ENCODE results near the gene PLA2G12B. TPM values are rescaled to one million over a fixed set of nuclear protein-coding genes. Genes with fewer than 3 reads are reported as not detected.

PLA2G12B gene
- total and polyA plus RNA-seq, 4 donors = 31.9 to 60.2 (median 47.3) TPM

- Histone ChIP-seq H3K4me1 (ENCODE audit: control insufficient read depth in 4 of 4, insufficient read depth in 4 of 4, low read length in 3 of 4) (peaks cover 5 to 31% (median 12%) of the 10 kb centered on the region in 4 donors), H3K9ac (ENCODE audit: low read depth in 1 of 2, low read length in 2 of 2) (peak overlapping the region in 1 of 2 donors; percentile 65), H3K36me3 (ENCODE audit: control insufficient read depth in 4 of 4, insufficient read depth in 3 of 4, low read depth in 1 of 4, low read length in 3 of 4) (no peaks in the 10 kb centered on the region), H3K9me3 (ENCODE audit: control insufficient read depth in 4 of 4, low read length in 3 of 4) (no peaks in the 10 kb centered on the region), H3K27me3 (ENCODE audit: control insufficient read depth in 4 of 4, insufficient read depth in 4 of 4, low read length in 3 of 4) (no peaks in the 10 kb centered on the region), H3K27ac (ENCODE audit: low read depth in 1 of 2, low read length in 2 of 2) (peak overlapping the region; percentile 93 to 99), H3K4me3 (ENCODE audit: low read depth in 1 of 3, low read length in 3 of 3) (peak overlapping the region; percentile 66 to 85 (median 67))
- no peak for DNase-seq (ENCODE audit: low spot score)
- TF ChIP-seq, protein P1, sequence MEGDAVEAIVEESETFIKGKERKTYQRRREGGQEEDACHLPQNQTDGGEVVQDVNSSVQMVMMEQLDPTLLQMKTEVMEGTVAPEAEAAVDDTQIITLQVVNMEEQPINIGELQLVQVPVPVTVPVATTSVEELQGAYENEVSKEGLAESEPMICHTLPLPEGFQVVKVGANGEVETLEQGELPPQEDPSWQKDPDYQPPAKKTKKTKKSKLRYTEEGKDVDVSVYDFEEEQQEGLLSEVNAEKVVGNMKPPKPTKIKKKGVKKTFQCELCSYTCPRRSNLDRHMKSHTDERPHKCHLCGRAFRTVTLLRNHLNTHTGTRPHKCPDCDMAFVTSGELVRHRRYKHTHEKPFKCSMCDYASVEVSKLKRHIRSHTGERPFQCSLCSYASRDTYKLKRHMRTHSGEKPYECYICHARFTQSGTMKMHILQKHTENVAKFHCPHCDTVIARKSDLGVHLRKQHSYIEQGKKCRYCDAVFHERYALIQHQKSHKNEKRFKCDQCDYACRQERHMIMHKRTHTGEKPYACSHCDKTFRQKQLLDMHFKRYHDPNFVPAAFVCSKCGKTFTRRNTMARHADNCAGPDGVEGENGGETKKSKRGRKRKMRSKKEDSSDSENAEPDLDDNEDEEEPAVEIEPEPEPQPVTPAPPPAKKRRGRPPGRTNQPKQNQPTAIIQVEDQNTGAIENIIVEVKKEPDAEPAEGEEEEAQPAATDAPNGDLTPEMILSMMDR (IDR thresholded peaks at IDR 0.05; ENCODE audit: low read depth, low read length, missing input control) = no peak
- TF ChIP-seq HNF4A (conservative IDR thresholded peaks at IDR 0.05) (no peak), SP1 (IDR thresholded peaks at IDR 0.05) (no peak), HNF4G (IDR thresholded peaks at IDR 0.05) (no peak), GABPA (IDR thresholded peaks at IDR 0.05 in 1 of 2, conservative IDR thresholded peaks at IDR 0.05 in 1 of 2) (no peak), RXRA (IDR thresholded peaks at IDR 0.05) (no peak), YY1 (IDR thresholded peaks at IDR 0.05) (no peak), EGR1 (IDR thresholded peaks at IDR 0.05; ENCODE audit: low read depth in 2 of 2) (no peak), RAD21 (IDR thresholded peaks at IDR 0.05) (no peak), REST (IDR thresholded peaks at IDR 0.05) (no peak), NR2F2 (IDR thresholded peaks at IDR 0.05) (no peak), JUND (IDR thresholded peaks at IDR 0.05) (no peak)
- TF ChIP-seq, protein P2, sequence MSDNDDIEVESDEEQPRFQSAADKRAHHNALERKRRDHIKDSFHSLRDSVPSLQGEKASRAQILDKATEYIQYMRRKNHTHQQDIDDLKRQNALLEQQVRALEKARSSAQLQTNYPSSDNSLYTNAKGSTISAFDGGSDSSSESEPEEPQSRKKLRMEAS (IDR thresholded peaks at IDR 0.05) = no peak
- TF ChIP-seq, protein P3, sequence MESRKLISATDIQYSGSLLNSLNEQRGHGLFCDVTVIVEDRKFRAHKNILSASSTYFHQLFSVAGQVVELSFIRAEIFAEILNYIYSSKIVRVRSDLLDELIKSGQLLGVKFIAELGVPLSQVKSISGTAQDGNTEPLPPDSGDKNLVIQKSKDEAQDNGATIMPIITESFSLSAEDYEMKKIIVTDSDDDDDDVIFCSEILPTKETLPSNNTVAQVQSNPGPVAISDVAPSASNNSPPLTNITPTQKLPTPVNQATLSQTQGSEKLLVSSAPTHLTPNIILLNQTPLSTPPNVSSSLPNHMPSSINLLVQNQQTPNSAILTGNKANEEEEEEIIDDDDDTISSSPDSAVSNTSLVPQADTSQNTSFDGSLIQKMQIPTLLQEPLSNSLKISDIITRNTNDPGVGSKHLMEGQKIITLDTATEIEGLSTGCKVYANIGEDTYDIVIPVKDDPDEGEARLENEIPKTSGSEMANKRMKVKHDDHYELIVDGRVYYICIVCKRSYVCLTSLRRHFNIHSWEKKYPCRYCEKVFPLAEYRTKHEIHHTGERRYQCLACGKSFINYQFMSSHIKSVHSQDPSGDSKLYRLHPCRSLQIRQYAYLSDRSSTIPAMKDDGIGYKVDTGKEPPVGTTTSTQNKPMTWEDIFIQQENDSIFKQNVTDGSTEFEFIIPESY (IDR thresholded peaks at IDR 0.05) = no peak
- WGBS = 66% methylated on average over 6 of the region's 6 CpGs
These were observed 2.4 kb downstream of the PLA2G12B start for GRCh38 chr10:72952189-72952588.

DNA sequence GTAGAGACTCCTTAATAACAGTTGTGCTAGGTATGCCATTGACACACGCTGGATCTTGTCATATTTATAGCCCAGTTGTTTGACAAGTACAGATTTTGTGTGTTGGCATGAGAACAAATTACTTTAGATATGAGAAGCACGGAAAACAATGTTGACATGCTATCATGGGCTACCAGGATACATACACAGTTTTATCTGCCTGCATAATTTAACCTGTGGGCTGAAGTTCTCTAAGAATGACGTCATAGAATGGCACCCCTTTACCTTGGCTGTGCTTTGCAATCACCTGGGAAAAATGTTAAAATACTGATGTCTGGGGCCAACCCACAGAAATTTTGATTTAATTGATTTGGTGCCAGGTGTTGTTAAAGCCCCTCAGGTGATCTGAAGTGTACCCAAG, 2.8 kb downstream of the PLA2G12B start:
- DNase-seq (ENCODE audit: low spot score) = no peak
- peak overlapping the region in 2 of 3 donors; percentile 16 to 85 for H3K4me3 ChIP-seq (ENCODE audit: low read depth in 1 of 3, low read length in 3 of 3)
- H3K36me3 ChIP-seq (ENCODE audit: control insufficient read depth in 4 of 4, insufficient read depth in 3 of 4, low read depth in 1 of 4, low read length in 3 of 4) = no peaks in the 10 kb centered on the region

More for the DNA sequence above, 2.8 kb downstream of the PLA2G12B start:
- TF ChIP-seq SP1 (IDR thresholded peaks at IDR 0.05) = no peak
- TF ChIP-seq FOXA2 (IDR thresholded peaks at IDR 0.05) = no peak
- no peak for TF ChIP-seq FOXA1 (IDR thresholded peaks at IDR 0.05)
- Histone ChIP-seq H3K27me3 (ENCODE audit: control insufficient read depth in 4 of 4, insufficient read depth in 4 of 4, low read length in 3 of 4) (no peaks in the 10 kb centered on the region), H3K27ac (ENCODE audit: low read depth in 1 of 2, low read length in 2 of 2) (peak overlapping the region; percentile 93 to 99), H3K9ac (ENCODE audit: low read depth in 1 of 2, low read length in 2 of 2) (no peak overlapping the region), H3K4me1 (ENCODE audit: control insufficient read depth in 4 of 4, insufficient read depth in 4 of 4, low read length in 3 of 4) (peaks cover 5 to 31% (median 12%) of the 10 kb centered on the region in 4 donors), H3K9me3 (ENCODE audit: control insufficient read depth in 4 of 4, low read length in 3 of 4) (no peaks in the 10 kb centered on the region)
- 35% methylated on average over 3 of the region's 3 CpGs for WGBS
